H9 (cell line): ENCODE data around the gene NPM3. TPM values are rescaled to one million over a fixed set of nuclear protein-coding genes. Genes with fewer than 3 reads are reported as not detected.

ENCODE experiments used
- DNase-seq: peaks from one replicate; pipeline ENCODE4 v3.0.0-alpha.2; 2017
- H2AFZ ChIP-seq: one replicate; pipeline ENCODE4 v1.6.1; 2013; ENCODE audit warnings: mild to moderate bottlenecking, low read length, control low read depth, moderate library complexity
- H2AK5ac ChIP-seq: 2 replicates; pipeline ENCODE4 v1.6.1; 2013; ENCODE audit warnings: low read length, control low read depth, mixed read lengths; ENCODE audit not compliant: insufficient read length
- H2BK120ac ChIP-seq: one replicate; pipeline ENCODE4 v1.6.1; 2013; ENCODE audit warnings: low read depth, mild to moderate bottlenecking, low read length, control low read depth, inconsistent platforms; ENCODE audit not compliant: poor library complexity, severe bottlenecking
- H2BK12ac ChIP-seq: 2 replicates; pipeline ENCODE4 v1.6.1; 2013; ENCODE audit warnings: low read length, control low read depth, mixed read lengths, low read depth; ENCODE audit not compliant: insufficient read length
- H2BK15ac ChIP-seq: 2 replicates; pipeline ENCODE4 v1.6.1; 2013; ENCODE audit warnings: low read depth, low read length, control low read depth
- H2BK20ac ChIP-seq: one replicate; pipeline ENCODE4 v1.6.1; 2013; ENCODE audit warnings: low read depth, mild to moderate bottlenecking, low read length, control low read depth, inconsistent platforms; ENCODE audit not compliant: poor library complexity, severe bottlenecking
- H2BK5ac ChIP-seq: 2 replicates; pipeline ENCODE4 v1.6.1; 2013; ENCODE audit warnings: low read length, control low read depth, mixed read lengths; ENCODE audit not compliant: insufficient read length
- H3K14ac ChIP-seq: 2 replicates; pipeline ENCODE4 v1.6.1; 2013; ENCODE audit warnings: low read length, control low read depth; ENCODE audit not compliant: insufficient read depth
- H3K18ac ChIP-seq: 2 replicates; pipeline ENCODE4 v1.6.1; 2013; ENCODE audit warnings: low read depth, mild to moderate bottlenecking, mixed read lengths, low read length, control low read depth; ENCODE audit not compliant: insufficient read length
- H3K23ac ChIP-seq: 2 replicates; pipeline ENCODE4 v1.6.1; 2013; ENCODE audit warnings: low read length, control low read depth, mixed read lengths, low read depth; ENCODE audit not compliant: insufficient read length
- H3K23me2 ChIP-seq: 2 replicates; pipeline ENCODE4 v1.6.1; 2013; ENCODE audit warnings: low read depth, mild to moderate bottlenecking, mixed read lengths, low read length, control low read depth; ENCODE audit not compliant: insufficient read length, poor library complexity, severe bottlenecking
- H3K27ac ChIP-seq: 2 replicates; pipeline ENCODE4 v1.5.1; 2013; ENCODE audit warnings: low read length, control low read depth, mixed read lengths, low read depth; ENCODE audit not compliant: insufficient read length
- H3K27me3 ChIP-seq: 2 replicates; pipeline ENCODE4 v1.6.1; 2013; ENCODE audit warnings: low read length, control low read depth, inconsistent platforms; ENCODE audit not compliant: insufficient read depth
- H3K4ac ChIP-seq: 2 replicates; pipeline ENCODE4 v1.6.1; 2013; ENCODE audit warnings: low read depth, mild to moderate bottlenecking, control low read depth, inconsistent platforms, low read length, moderate library complexity
- H3K4me1 ChIP-seq: 2 replicates; pipeline ENCODE4 v1.6.1; 2013; ENCODE audit warnings: low read length, control low read depth, inconsistent platforms; ENCODE audit not compliant: insufficient read depth
- H3K4me2 ChIP-seq: 2 replicates; pipeline ENCODE4 v1.6.1; 2013; ENCODE audit warnings: low read length, control low read depth, mixed read lengths; ENCODE audit not compliant: insufficient read length, insufficient read depth
- H3K56ac ChIP-seq: 2 replicates; pipeline ENCODE4 v1.6.1; 2013; ENCODE audit warnings: low read depth, mild to moderate bottlenecking, mixed read lengths, low read length, control low read depth; ENCODE audit not compliant: insufficient read length
- H3K79me1 ChIP-seq: 2 replicates; pipeline ENCODE4 v1.6.1; 2013; ENCODE audit warnings: low read depth, mild to moderate bottlenecking, moderate library complexity, low read length, control low read depth, inconsistent platforms; ENCODE audit not compliant: insufficient read depth, poor library complexity, severe bottlenecking
- H3K79me2 ChIP-seq: 2 replicates; pipeline ENCODE4 v1.6.1; 2013; ENCODE audit warnings: low read length, control low read depth, inconsistent platforms; ENCODE audit not compliant: insufficient read depth
- H3K9ac ChIP-seq: 2 replicates; pipeline ENCODE4 v1.6.1; 2013; ENCODE audit warnings: low read length, control low read depth, mixed read lengths; ENCODE audit not compliant: insufficient read length; ENCODE audit errors: extremely low read depth
- H3K9me3 ChIP-seq: one replicate; pipeline ENCODE4 v1.6.1; 2013; ENCODE audit warnings: low read depth, low read length, inconsistent platforms; ENCODE audit not compliant: control insufficient read depth
- H3T11ph ChIP-seq: one replicate; pipeline ENCODE4 v1.6.1; 2013; ENCODE audit warnings: mild to moderate bottlenecking, low read length, control low read depth, inconsistent platforms
- H4K20me1 ChIP-seq: one replicate; pipeline ENCODE4 v1.6.1; 2013; ENCODE audit not compliant: control insufficient read depth, insufficient read length, insufficient read depth
- H4K5ac ChIP-seq: 2 replicates; pipeline ENCODE4 v1.6.1; 2013; ENCODE audit warnings: low read depth, mild to moderate bottlenecking, mixed read lengths, low read length, control low read depth; ENCODE audit not compliant: insufficient read length
- H4K8ac ChIP-seq: replicated peaks from 2 replicates; pipeline ENCODE4 v1.6.1; 2013; ENCODE audit warnings: low read length, control low read depth, mixed read lengths, low read depth; ENCODE audit not compliant: insufficient read length
- H4K91ac ChIP-seq: 2 replicates; pipeline ENCODE4 v1.6.1; 2013; ENCODE audit warnings: low read depth, mild to moderate bottlenecking, moderate library complexity, mixed read lengths, low read length, control low read depth; ENCODE audit not compliant: insufficient read length
- H3K27ac Mint-ChIP-seq, 3 experiments: 2 replicates in 2 of 3; 3 replicates in 1 of 3; pipeline ENCODE4 v1.8.0; 2020 to 2021; ENCODE audit warnings: mixed read lengths in 3 of 3, mild to moderate bottlenecking in 1 of 3, moderate library complexity in 1 of 3
- H3K27me3 Mint-ChIP-seq: 2 replicates; pipeline ENCODE4 v1.8.0; 2021; ENCODE audit warnings: low read depth, mild to moderate bottlenecking, moderate library complexity, mixed read lengths
- H3K36me3 Mint-ChIP-seq, 3 experiments: 2 replicates in 2 of 3; 3 replicates in 1 of 3; pipeline ENCODE4 v1.8.0; 2020 to 2021; ENCODE audit warnings: low read depth in 3 of 3, mixed read lengths in 3 of 3; ENCODE audit not compliant: insufficient read depth in 1 of 3
- H3K4me1 Mint-ChIP-seq, 2 experiments: 2 replicates each; pipeline ENCODE4 v1.8.0; 2020; ENCODE audit warnings: mixed read lengths in 2 of 2
- H3K4me3 Mint-ChIP-seq, 2 experiments: 2 replicates in 1 of 2; 3 replicates in 1 of 2; pipeline ENCODE4 v1.8.0; 2020 to 2021; ENCODE audit warnings: mild to moderate bottlenecking in 2 of 2, mixed read lengths in 2 of 2, moderate library complexity in 1 of 2
- H3K9me3 Mint-ChIP-seq, 2 experiments: 2 replicates in 1 of 2; 3 replicates in 1 of 2; pipeline ENCODE4 v1.8.0; 2020; ENCODE audit warnings: mild to moderate bottlenecking in 2 of 2, mixed read lengths in 2 of 2, moderate library complexity in 1 of 2
- CTCF ChIP-seq: fragments of 200-600 bp; sonication (generic); conservative IDR thresholded peaks from 3 replicates; pipeline ENCODE4 v1.8.0; 2021; ENCODE audit warnings: antibody characterized with exemption, mild to moderate bottlenecking
- WGBS: extraction: QIAGEN DNeasy Blood & Tissue Kit; methylation state at CpG from one replicate; pipeline ENCODE4 v1.1.7; 2013; ENCODE audit warnings: missing lambda C conversion rate, low lambda C conversion rate, mixed read lengths; ENCODE audit not compliant: insufficient read length; ENCODE audit errors: extremely low coverage; 5-methylcytosine and 5-hydroxymethylcytosine counted together
- total RNA-seq: library from RNA; stranded (reverse); gene quantifications from 2 replicates; pipeline ENCODE4 v1.2.1, GENCODE V29; 2021

NPM3 gene
- total RNA-seq, 1 experiment from 2014 or later, result 133 TPM

GRCh38 chr10:101807158-101807557 is 23.9 kb upstream of the NPM3 start:
- Histone ChIP-seq H3K4ac (no peak overlapping the region), H2BK20ac (no peak overlapping the region), H3K9ac (no peak overlapping the region), H3K79me1 (peaks cover 6% of the 10 kb centered on the region), H3K23me2 (no peaks in the 10 kb centered on the region), H3K79me2 (no peaks in the 10 kb centered on the region; the same call in 1 of the 2 replicates), H3K9me3 (no peaks in the 10 kb centered on the region), H2BK5ac (no peak overlapping the region), H3K56ac (no peak overlapping the region), H4K5ac (no peak overlapping the region), H4K8ac (no peak overlapping the region), H2AFZ (no peak overlapping the region), H4K91ac (no peak overlapping the region), H2AK5ac (no peak overlapping the region), H2BK12ac (no peak overlapping the region), H2BK15ac (no peak overlapping the region), H3K27me3 (no peaks in the 10 kb centered on the region), H3T11ph (no peak overlapping the region), H4K20me1 (no peaks in the 10 kb centered on the region), H3K23ac (no peak overlapping the region), H3K4me1 (no peaks in the 10 kb centered on the region), H3K4me2 (no peak overlapping the region), H3K14ac (no peak overlapping the region), H3K27ac (no peak overlapping the region), H3K18ac (no peak overlapping the region), H2BK120ac (no peak overlapping the region)
- DNase-seq, result no peak
- Mint-ChIP-seq H3K27ac (no peak overlapping the region), H3K4me3 (no peak overlapping the region), H3K27me3 (no peaks in the 10 kb centered on the region), H3K9me3 (no peaks in the 10 kb centered on the region), H3K36me3 (peaks cover 50 to 87% (median 85%) of the 10 kb centered on the region in 3 experiments; a peak in 6 of 7 replicates), H3K4me1 (no peaks in the 10 kb centered on the region)
- WGBS, result no CpG with 5 or more reads among the region's 1 CpG
- TF ChIP-seq CTCF, result no peak
